Amniotic epithelial cell (primary cell): ENCODE measurements around the gene SHROOM3.
A peak's percentile ranks its signal among the peaks of the same experiment; 100 is the strongest.

ENCODE experiments used
- DNase-seq: peaks from one replicate; pipeline ENCODE4 v3.0.0-alpha.2; 2010; ENCODE audit warnings: low read depth

The SHROOM3 gene

DNA sequence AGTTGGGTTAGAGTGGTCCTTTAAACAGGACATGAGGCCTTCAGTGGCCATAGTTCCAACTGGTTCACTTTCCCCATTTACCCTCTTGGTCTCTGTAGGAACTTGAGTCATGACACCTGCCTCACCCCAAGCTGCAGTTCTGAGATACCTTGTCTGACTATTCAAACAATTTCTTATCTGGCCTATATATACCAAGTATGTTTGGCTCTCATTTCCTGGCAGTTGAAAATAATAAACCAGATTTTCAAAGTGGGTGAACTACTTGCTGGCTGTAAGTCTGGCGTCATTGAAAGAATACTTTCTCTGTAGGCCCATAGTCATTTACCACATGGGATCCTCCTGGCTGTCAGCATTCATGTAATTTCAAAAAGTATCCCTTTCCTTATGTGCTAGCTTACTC, 228.8 kb downstream of the SHROOM3 start:
- no peak for DNase-seq

GRCh38 chr4:76665153-76665552, 230.1 kb downstream of the SHROOM3 start:
- DNase-seq: no peak

DNA sequence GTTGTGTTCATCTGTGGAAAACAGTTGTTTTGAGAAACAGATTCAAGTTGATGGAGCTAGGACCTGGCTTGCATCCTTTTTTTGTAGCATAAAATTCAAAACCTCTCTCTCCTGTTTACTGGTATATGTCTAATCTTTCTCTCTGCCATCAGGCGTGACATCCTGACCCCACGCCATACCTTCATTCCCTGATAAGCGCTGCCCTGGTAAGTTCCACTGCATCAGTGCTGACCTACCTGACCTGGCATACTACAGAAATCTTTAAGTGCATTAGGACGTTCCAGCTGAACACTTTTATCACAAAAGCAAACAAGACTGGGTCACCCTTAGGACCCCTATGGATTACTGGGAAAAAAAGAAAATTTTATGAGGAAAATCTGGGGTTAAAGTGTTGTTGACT, 230.7 kb downstream of the SHROOM3 start:
- no peak for DNase-seq

GRCh38 chr4:76666944-76667532, 232.0 kb downstream of the SHROOM3 start:
- peak; percentile 37 for DNase-seq

DNA sequence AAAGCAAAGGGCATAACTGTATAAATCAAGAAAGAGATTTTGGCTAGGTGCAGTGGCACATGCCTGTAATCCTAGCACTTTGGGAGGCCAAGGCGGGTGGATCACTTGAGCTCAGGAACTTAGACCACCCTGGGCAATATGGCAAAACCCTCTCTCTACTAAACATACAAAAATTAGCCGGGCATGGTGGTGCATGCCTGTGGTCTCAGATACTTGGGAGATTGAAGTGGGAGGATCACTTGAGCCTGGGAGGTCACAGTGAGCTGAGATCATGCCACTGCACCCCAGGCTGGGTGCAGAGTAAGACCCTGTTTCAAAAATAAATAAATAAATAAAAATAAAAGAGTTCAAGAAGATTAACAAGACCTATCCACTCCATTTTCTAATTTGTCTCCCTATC, 235.6 kb downstream of the SHROOM3 start:
- no peak for DNase-seq

- no peak for DNase-seq
Observed at GRCh38 chr4:76673362-76673761, 238.3 kb downstream of the SHROOM3 start.

DNA sequence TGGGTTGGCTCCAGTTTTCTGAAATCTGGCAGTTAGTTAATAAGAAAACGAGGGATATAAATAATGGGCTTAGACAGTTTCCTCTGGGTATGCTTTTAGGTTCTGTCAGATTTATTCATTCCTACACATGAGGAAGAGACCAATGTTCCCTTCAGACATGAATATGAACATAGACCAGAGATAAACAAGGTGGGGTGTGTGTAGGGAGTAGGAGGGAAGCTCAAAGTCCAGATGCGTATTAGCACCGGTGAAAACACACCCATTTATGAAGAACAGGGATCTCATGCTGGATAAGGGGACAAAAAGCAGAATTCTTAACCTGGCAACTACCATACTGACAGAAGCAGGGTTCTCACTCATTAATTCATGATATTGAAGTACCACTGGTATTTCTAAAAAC, 240.0 kb downstream of the SHROOM3 start:
- no peak for DNase-seq

DNA sequence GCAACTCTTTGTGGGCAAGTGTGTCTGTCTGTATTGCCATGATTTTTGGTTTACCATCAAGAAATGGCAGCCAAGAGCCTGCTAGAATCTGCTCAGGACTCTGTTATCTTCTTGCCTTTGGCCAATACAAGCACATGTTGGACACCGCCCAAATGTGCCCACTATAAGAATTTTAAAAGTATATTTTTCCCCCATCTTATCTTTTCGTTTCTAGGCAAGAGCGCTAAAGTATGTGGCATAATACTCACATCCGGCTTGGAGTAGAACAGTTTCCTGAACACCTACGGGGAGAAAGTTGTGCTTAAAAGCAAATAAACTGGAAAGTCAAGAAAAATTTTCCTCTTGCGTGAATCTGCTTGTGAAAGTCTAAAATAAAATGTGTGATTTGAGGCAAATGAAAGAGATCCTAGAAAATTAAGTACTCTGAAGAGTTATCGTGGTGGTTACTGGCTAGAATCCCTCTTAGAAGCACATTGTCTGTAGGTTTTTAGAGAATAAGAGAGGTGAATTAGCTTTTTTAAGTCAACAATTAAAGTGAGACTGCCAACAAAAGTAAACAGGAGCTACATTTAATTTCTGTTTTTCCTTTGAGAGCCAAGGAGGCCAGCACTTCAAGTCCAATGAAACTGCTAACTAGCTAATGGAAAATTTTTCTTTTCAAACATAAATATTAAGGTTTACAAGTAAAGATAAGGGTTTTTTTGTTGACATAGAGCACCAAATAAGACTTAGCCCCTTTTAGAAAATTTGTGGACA, 242.7 kb downstream of the SHROOM3 start:
- no peak for DNase-seq

DNA sequence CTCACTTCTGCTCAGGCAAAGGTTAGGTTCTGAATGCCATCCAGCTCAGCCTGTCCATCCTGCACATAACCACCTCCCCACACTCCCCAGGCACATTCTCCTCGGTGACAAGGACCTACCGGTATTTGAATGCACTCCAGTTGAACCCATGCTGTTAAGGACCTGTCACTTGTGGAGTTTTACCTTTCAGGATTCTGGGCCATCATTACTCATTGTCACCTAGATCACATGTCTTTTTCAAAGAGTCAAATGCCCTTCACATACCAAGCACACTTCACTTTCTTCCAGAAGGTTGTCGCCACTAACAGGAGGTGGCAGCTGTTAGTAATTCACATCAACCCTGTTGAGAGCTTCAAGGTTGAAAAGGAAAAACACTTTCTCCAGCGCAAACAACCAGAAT, 244.7 kb downstream of the SHROOM3 start:
- no peak for DNase-seq

DNA sequence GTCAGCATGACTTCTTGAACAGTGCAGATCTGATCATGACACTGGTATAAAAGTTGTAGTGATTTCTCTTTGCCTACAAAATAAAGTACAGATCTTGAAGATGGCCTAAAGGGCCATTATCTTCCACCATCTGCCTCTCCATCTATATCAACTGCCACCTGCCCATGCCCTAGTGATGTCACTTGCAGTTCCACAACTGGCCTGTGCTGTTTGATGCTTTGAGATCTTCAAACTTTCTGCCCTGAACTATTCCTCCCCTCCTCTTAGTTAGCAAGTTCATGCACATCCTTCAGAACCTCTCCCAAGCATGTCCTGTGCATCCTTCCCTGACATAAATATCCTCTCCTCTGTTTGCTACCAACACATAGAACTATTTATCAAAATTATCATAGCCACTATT, 245.9 kb downstream of the SHROOM3 start:
- no peak for DNase-seq

DNA sequence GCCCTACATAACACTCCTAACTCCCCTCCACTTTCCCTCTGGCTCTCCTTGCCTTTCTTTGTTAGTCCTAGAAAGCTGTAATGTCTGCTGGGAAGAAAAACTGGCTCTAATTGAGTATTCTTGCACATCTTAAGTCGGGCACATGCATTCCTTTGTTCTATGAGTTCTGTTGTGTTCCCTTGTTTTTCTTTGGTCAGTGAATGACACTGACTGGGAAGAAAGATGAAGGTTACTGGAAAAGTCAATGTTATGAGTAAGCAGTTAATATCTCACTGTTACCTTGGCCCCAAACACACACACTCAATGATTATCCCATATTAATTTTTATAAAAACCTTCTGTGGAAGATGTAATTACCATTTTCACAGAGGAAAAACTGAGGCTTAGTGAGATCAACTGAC, 247.0 kb downstream of the SHROOM3 start:
- DNase-seq: no peak

DNA sequence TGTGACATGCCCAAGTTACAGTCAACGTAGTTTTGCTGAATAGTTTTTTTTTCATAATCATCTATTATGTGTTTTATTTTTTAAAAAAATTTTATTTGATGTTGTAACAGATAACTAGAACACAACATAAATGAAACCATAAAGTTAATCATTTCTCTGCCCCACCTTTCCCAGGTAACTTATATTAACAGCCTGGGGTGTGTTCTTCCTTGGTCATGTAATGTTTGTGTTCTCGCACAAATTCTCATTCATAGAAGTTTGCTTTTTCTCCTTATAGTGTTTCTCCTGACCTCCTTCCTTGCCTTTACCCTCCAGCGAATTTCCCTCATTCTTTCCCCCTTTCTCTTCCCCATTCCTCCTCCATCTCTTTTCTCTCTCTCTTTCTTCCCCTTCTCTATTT, 248.1 kb downstream of the SHROOM3 start:
- no peak for DNase-seq

DNA sequence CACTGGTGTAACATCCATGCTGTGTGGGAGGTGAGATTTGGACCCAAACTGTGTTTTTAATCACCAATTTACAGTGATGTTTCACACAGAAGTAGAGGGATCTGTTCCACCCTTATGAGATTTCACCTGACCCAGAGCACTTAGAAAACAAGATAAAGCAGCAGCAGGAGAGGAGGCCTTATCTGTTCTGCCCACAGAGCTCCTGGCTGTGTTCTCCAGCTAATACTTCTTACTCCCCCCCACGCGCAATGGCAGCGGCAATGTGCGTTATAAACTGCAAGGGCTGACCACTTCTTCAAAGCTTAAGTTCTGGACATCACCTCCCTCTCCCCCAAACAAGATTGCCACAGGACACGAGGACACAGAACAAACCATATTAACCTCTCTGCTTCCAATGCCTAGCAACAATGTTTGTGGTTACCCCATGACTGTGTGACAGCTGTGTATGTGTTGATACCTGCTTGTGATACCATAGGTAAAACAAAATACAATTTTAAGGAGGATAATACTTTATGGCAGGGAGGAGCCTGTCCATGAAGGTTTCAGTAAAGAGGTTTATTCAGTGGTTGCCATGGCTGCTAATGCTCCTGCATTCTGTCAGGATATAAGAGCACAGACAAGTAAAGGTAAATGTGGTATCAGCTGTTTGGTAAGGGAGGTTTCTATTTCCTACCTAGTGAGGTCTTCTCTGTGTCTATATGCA, 252.9 kb downstream of the SHROOM3 start:
- DNase-seq: peak; percentile 55

DNA sequence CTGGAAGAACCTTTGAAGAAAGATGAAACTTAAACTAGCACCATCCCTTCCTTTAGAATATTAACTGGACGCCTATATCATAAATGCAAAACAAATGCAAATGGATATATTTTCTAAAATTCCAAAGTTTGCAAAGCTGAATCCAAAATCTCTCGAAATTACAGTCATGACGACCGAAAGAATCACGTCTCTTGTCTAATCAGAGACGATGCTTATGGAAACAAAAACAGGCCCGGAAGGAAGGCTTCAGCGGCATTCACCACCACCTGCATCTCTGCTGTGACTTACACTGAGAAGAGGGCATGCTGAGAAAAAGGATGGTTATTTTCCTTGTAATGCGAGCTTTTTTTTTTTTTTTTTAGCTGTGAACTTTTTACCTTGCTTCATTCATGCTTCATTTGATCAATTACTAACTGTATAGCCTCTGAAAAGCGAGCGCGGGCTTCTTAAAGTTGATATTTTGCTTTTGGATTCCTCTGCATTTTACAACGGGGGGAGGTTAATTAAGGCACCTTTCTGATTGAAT, 253.7 kb downstream of the SHROOM3 start:
- DNase-seq: no peak

DNA sequence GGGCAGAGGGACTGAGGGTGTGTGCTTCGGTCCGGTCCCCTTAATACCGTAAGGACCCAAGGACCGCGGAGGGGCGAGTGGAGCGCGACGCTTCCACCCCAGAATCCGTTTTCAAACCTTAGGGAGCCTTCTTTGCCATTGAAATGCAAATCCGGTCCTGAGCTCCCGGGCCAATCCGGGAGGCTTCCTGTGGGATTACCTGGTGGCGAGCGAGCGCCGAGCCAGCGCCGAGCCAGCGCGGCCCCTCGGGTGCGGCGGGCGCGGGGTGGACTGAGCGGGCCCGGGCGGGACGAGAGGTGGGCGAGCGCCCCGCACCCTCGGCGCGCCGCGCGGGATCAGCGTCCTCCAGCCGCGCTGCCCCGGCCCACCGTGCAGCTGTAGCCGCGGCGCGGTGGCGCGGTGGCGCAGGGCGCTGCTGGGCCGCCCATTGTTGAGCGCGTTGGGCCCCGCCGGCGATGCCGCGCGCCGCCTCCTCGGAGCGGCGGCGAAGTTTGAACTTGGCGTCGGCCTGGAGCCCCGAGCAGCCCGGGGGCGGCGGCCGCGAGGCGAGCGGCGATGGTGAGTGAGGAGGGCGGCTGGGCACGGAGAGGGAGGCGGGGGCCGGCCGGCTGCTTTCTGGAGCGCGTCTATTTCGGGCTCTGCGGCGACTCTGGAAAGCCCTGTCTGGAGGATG, 254.3 kb downstream of the SHROOM3 start:
- no peak for DNase-seq

GRCh38 chr4:76690011-76690905, 255.2 kb downstream of the SHROOM3 start:
- DNase-seq: no peak

DNA sequence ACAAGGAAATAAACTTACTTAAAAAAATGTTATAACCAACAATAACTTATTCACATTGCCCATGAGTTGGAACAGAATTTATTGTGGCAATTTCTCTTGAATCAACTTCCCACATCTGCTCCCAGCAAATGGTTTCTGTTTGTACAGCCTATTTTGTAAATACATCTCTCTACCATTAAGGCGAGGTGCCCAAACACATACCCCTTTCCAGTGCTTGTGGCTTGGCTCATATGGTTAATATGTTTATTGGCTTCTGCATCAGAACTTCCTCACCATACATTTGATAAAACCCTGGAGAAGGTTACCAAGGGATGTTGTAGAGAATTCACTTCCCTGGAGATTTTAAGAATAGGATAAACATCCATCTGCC, 255.9 kb downstream of the SHROOM3 start:
- DNase-seq: no peak

DNA sequence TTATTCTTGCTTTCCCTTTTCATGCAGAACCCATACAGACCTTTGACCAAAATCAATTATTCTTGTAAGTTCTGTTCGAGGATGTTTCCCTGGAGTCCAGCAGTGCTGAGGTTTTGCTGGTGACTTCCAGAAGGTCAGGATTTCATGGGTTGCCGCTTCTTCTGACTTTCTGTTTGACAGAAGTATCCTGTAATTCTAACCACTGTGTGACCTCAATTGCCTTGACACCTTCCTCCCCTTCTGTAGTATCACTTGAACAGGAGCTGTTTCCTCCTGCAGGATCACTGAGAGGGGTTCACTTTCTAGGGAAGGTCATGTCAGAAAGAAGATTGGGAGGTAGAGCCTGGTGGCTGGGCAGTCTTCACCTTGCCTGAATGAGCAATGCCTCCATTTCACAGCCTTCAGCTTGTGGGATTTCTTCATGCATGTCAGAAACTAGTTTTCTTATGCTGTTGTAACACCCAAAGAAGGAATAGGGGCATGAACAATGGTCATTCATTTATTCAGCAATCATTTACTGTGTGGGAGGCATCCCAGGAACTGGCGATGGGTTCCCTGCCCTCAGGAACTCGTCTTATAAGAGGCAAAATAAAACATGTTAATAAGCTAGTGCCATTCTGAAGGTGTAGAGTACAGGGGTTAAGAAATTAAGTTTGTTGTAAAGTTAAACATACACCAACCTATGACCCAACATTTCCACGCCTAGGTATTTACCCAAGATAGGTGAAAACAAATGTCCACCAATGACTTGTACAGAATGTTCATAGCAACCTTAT, 257.0 kb downstream of the SHROOM3 start:
- no peak for DNase-seq

GRCh38 chr4:76692761-76693160, 257.7 kb downstream of the SHROOM3 start:
- no peak for DNase-seq

DNA sequence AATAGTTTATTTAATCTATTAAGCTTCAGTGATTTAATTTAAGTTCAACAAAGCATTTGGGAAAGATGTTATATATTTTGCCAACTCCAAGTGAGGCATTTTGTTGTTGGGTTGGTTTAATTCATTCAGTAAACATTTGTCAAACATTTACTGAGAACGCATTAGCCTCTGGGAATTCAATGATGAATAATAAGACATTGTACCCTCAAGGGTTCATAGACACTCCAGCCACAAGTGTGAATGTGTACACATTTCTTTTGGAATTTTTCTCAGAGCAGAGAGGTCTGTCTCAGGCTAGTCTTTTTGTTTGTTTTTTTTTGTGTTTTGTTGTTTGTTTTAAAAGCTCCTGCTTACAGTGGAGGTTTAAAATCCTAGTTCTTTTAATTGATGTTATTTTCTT, 259.0 kb downstream of the SHROOM3 start:
- no peak for DNase-seq

- no peak for DNase-seq
Observed at GRCh38 chr4:76696109-76696508, 261.1 kb downstream of the SHROOM3 start.
